VCaP (cell line): ENCODE measurements around the gene TSPAN18.
A peak's percentile ranks its signal among the peaks of the same experiment; 100 is the strongest.

ENCODE experiments used
- H3K27ac ChIP-seq: fragments of 450-650 bp; 2 replicates; pipeline ENCODE4 v1.5.1; 2017
- TF ChIP-seq, protein P1 (sequence below): fragments of 450-650 bp; conservative IDR thresholded peaks from 2 replicates; pipeline ENCODE4 v1.5.1; 2017; ENCODE audit warnings: mild to moderate bottlenecking, moderate library complexity

TSPAN18 gene

DNA sequence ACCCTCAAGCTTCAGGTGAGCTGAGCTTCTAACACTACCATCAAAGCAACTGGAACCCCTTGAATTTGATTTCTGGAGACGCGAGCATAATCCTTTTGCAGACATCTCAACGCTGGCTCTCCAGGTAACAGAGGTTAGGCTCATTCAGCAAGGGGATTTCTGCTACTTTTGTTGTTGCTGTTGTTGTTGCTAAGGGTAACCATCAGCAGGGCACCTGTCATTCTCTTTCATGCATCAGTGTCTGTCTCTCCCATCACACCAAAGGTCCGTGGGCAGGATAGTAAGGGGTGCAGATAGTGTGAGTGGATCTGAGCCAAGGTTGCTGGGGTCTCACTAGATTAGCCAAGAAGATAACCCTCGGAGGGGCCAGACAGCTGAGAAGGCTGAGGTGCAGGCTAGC is 133.6 kb downstream of the TSPAN18 start:
- TF ChIP-seq, protein P1, sequence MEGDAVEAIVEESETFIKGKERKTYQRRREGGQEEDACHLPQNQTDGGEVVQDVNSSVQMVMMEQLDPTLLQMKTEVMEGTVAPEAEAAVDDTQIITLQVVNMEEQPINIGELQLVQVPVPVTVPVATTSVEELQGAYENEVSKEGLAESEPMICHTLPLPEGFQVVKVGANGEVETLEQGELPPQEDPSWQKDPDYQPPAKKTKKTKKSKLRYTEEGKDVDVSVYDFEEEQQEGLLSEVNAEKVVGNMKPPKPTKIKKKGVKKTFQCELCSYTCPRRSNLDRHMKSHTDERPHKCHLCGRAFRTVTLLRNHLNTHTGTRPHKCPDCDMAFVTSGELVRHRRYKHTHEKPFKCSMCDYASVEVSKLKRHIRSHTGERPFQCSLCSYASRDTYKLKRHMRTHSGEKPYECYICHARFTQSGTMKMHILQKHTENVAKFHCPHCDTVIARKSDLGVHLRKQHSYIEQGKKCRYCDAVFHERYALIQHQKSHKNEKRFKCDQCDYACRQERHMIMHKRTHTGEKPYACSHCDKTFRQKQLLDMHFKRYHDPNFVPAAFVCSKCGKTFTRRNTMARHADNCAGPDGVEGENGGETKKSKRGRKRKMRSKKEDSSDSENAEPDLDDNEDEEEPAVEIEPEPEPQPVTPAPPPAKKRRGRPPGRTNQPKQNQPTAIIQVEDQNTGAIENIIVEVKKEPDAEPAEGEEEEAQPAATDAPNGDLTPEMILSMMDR = no peak

DNA sequence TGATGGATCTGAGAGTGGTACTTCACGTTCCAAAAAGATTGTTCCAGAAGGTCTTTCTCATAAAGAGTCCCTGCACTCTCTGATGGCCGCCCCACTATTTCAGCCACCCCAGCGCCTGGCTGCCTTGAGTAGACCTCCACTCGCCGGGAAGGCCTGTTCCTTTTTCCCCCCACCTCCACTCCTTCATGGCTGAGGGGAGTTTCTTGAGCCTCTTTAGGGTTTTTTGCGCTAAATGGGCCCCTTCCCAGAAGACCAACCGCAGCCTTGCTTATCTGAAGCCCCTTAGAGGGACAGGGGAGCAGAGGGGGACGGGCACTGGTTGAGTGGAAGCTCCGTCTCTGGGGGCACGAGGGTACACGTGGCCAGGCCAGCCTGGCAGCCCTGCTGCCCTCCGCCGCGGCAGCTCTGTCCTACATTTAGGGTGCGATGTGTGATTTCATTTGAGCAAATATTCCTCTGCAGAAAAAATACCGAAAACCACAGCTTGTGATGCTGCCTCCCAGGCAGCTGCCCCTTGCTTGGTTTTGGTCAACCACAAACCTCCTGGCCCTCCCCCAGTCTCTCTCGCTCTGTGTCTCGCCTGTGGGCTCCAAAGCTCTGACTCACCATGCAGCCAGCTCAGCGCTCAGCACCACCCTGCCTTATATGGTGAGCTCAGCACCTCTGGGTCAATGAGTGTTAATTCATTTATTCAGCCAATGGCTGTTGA is 135.2 kb downstream of the TSPAN18 start:
- TF ChIP-seq, protein P1 = no peak
- H3K27ac ChIP-seq = no peak overlapping the region

More for the DNA sequence above, 133.6 kb downstream of the TSPAN18 start:
- no peak overlapping the region for H3K27ac ChIP-seq

DNA sequence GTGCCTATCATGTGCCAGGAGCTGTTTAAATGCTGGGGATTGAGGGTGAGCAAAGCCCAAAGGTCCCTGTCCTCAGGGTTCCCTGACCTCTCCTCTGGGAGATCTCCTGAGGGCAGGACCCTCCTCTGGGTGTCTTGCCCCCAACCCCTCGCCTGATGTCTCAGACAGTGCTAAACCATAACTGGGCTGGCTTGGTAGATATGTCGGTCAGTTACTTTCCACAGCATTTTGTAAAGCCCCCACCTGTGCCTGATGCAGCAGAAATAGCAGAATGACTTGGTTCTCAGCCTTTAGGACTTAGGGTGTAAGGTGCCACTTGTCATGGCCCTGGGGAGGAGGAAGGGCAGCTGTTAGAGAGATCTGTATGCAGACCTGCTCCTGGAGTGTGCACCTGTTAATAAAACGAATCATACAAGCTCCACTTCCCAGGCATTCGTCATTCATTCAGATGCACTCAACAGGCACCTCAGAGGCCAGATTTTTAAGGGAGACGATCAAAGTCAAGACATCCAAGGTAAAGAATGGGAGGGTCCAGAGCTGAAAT is 135.9 kb downstream of the TSPAN18 start:
- TF ChIP-seq, protein P1 = no peak
- no peak overlapping the region for H3K27ac ChIP-seq

DNA sequence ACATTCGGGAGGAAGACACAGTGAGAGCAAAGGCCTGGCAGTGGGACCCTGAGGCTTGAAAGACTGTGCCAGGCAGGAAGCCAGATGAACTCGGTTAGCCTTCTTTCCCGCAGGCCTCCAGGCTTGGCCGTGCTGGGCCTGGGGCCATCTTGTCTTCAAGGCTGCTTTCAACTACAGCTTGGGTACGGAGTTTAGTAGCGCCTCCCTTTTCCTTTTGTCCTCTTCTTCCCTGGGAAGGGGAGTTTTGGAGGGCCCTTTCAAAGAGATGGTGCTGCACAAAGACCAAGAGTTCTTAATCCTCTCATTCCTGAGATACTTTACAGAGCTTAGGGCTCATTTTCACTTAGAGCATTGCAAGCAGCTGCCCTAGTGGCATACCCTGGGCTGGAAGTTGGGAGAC is 136.5 kb downstream of the TSPAN18 start:
- no peak overlapping the region for H3K27ac ChIP-seq
- TF ChIP-seq, protein P1 = no peak

DNA sequence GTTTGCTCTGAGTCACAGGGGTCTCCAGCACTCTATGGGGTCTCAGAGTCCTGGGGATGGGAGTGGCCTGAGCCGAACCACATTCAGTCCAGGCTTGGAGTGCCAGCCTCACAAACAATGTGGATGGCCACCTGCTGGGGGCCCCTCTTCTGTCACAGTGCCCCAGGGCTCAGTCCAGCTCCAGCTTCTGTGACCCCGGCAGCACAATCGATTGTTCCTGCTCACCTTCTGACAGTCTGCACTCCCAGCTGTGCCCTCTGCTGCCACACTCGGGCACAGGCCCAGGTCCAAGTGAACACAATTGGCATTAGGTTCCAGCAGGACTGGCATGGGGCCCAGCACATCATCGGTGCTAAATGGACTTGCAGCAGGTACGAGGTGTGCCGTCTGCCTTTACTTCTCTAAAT is 139.1 kb downstream of the TSPAN18 start:
- H3K27ac ChIP-seq = peak overlapping the region; percentile 54

DNA sequence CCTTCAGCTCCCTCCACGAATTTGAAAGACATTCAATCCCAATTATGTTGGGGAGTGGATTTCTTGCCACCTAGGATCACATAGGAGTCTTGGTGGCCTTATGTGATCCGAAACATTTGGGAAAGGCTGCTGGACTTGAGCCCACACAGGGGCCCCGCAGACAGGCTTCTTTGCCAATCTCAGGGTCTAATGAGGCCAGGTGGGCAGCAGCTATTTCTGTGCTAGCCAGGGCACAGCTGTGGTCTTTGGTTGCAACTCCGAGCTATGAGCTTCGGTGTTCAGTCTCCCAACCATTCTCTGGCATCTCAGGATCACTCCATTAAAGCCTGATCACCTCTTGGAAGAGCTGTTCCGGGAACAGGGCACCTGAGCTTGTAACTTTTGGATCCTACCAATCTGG is 139.5 kb downstream of the TSPAN18 start:
- TF ChIP-seq, protein P1 = peak; percentile 16; the same call in 1 of the 2 replicates
- H3K27ac ChIP-seq = peak overlapping the region; percentile 54

More for the DNA sequence above, 139.1 kb downstream of the TSPAN18 start:
- TF ChIP-seq, protein P1 = peak; percentile 51

DNA sequence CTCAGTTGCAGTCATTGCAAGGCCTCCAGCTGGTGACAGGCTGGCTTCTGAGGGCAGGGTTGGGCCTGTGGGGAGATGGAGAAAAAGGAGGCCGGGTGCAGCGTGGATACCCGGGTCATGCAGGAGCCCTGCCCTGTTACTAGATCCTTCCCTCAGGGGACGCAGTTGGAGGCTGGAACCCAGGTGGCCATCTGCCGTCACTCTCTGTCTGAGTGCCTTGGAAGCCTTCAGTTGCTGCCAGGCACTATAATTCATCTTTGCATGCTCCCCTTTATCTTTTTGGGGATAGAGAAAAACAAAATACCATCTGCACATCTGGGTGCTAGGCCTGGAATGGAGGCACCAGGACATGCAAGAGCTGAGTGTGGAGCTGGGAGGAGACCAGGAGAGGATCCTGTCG is 141.3 kb downstream of the TSPAN18 start:
- H3K27ac ChIP-seq = no peak overlapping the region
- TF ChIP-seq, protein P1 = no peak
